ENCODE measurements around the gene GSTT2.
"Not testable (repeated sequence)": the region's sequence is repeated elsewhere in the genome, so short reads cannot be mapped to it uniquely, and the experiment has no call there.

Gene GSTT2

DNA sequence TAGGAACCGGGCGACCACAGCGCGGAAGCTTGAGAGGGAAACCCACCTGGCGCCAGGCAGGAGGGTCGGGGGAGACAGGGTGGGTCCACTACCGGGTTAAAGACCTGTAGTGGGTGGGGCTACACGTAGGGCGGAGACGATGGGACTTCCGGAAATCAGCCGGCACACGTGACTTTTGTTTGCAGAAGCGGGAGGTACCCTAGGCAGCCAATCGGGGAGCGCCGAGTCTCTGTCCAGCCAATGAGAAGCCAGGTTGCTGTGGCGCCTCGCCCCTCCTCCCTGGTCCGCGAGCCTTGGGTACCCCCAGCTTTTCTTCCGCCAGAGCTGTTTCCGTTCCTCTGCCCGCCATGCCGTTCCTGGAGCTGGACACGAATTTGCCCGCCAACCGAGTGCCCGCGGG is 13.4 kb upstream of the GSTT2 start, which contains the start of gene DDTL:
DDTL (plus strand) TSS at position 321 of the 400 bp plus-strand sequence; CDS start at position 348, 27 bp downstream.
- Mint-ChIP-seq H3K4me1 (peaks cover 22% of the 10 kb centered on the region), H3K36me3 (peaks cover 24% of the 10 kb centered on the region)
- H3K27ac Mint-ChIP-seq, H3K4me3 Mint-ChIP-seq, H3K27me3 Mint-ChIP-seq, H3K9me3 Mint-ChIP-seq: not testable (repeated sequence)
- ATAC-seq = peak; percentile 98

DNA sequence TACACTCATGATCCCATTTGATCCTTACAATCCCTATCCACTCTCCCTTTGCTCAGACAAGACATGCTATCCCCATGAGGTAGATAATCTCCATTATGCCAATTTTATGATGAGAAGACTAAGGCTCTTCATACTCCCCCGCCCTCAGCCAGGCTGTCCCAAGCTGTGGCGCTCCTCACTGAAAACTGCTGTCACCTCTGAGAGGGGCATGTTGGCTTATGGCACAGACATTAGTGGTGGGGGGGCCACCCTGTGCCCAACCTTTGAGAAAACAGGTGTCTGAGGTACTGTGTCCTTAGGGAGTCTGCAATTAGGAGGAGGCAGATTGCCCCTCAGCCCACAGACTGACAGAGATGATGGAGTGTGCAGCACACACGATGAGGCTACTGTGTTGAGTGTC is 10.9 kb upstream of the GSTT2 start:
- H3K27me3 Mint-ChIP-seq = no peaks in the 10 kb centered on the region
- H3K4me3 Mint-ChIP-seq = no peak overlapping the region
- no peak for ATAC-seq
- H3K4me1 Mint-ChIP-seq = peaks cover 27% of the 10 kb centered on the region
- peaks cover 29% of the 10 kb centered on the region for H3K36me3 Mint-ChIP-seq
- H3K9me3 Mint-ChIP-seq = no peaks in the 10 kb centered on the region
- H3K27ac Mint-ChIP-seq = no peak overlapping the region

DNA sequence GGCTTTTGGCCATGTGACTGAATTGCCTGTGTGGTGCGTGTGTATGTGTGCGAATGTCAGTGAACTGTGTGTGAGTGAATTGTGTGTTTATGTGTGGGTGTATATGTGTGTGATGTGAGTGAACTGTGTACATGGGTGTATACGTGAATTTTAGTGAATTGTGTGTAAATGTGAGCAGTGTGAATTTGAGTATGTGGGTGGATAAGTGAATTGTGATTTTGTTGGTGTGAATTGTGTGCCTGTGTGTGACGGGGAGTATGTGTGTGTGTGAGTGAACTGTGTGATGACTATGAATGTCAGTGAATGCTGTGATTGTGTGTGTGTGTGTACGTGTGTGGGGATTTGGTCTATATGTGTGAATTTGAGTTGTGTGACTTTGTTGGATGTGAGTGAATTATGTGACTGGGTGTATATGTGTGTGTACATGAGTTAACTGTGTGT is 9.7 kb upstream of the GSTT2 start:
- Mint-ChIP-seq H3K36me3 (peaks cover 29% of the 10 kb centered on the region), H3K27ac (no peak overlapping the region), H3K27me3 (no peaks in the 10 kb centered on the region), H3K9me3 (no peaks in the 10 kb centered on the region), H3K4me1 (peaks cover 27% of the 10 kb centered on the region), H3K4me3 (no peak overlapping the region)
- no peak for ATAC-seq

DNA sequence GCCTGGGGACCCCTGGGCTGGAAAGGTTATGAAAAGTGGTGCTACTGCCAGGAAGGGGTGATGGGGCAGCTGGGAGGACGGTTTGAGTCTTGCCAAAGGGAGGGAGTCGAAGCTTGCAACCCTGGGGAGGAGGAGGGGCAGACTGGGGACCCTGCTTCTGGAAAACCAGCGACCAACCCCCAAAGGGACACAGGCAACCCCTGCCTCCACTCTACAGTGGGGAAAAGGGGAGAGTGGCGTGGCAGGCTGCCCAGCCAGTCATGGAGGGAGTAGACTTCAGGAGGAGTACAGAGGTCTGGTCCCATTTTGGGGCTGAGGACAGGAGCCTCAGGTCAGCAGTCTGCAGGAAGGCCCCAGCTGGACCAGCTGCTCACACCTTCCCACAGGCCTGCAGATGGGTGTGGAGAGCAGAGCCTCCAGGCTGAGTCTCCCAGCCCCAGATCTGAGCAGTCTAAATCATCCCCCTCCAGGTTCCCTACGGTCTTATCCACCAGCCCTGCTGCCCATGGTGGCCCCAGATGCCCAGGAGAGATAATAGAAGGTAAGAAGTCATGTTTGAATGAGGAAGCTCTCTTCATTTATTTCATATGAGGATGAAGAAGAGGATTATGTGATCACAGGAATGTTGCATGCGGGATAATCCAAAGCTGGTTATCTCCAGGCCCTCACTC is 9.0 kb upstream of the GSTT2 start:
- Mint-ChIP-seq H3K27me3 (no peaks in the 10 kb centered on the region), H3K4me3 (no peak overlapping the region), H3K27ac (no peak overlapping the region), H3K9me3 (no peaks in the 10 kb centered on the region), H3K4me1 (peaks cover 27% of the 10 kb centered on the region), H3K36me3 (peaks cover 29% of the 10 kb centered on the region)
- ATAC-seq = no peak

DNA sequence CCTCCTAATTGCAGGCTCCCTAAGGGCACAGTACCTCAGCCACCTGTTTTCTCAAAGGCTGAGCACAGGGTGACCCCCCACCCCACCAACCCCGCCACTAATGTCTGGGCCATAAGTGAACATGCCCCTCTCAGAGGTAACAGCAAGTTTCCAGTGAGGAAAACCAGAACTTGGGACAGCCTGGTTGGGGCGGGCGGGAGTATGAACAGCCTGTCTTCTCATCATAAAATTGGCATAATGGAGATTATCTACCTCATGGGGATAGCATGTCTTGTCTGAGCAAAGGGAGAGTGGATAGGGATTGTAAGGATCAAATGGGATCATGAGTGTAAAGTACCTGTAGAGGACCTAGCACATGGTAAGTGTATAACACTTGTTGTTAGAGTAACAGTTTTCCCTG is 8.0 kb upstream of the GSTT2 start:
- not testable (repeated sequence) for H3K27me3 Mint-ChIP-seq, ATAC-seq, H3K9me3 Mint-ChIP-seq, H3K27ac Mint-ChIP-seq, H3K4me3 Mint-ChIP-seq
- H3K36me3 Mint-ChIP-seq = peaks cover 29% of the 10 kb centered on the region
- H3K4me1 Mint-ChIP-seq = peaks cover 27% of the 10 kb centered on the region

DNA sequence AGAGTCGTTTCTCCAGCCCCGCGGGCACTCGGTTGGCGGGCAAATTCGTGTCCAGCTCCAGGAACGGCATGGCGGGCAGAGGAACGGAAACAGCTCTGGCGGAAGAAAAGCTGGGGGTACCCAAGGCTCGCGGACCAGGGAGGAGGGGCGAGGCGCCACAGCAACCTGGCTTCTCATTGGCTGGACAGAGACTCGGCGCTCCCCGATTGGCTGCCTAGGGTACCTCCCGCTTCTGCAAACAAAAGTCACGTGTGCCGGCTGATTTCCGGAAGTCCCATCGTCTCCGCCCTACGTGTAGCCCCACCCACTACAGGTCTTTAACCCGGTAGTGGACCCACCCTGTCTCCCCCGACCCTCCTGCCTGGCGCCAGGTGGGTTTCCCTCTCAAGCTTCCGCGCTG is 5.6 kb upstream of the GSTT2 start, which contains the start of gene DDT:
DDT (minus strand) TSS at position 97 of the 400 bp plus-strand sequence; CDS start at position 70, 27 bp downstream.
- not testable (repeated sequence) for H3K27ac Mint-ChIP-seq, H3K9me3 Mint-ChIP-seq, H3K4me3 Mint-ChIP-seq, H3K27me3 Mint-ChIP-seq
- peaks cover 23% of the 10 kb centered on the region for H3K4me1 Mint-ChIP-seq
- peak; percentile 98 for ATAC-seq
- peaks cover 25% of the 10 kb centered on the region for H3K36me3 Mint-ChIP-seq

DNA sequence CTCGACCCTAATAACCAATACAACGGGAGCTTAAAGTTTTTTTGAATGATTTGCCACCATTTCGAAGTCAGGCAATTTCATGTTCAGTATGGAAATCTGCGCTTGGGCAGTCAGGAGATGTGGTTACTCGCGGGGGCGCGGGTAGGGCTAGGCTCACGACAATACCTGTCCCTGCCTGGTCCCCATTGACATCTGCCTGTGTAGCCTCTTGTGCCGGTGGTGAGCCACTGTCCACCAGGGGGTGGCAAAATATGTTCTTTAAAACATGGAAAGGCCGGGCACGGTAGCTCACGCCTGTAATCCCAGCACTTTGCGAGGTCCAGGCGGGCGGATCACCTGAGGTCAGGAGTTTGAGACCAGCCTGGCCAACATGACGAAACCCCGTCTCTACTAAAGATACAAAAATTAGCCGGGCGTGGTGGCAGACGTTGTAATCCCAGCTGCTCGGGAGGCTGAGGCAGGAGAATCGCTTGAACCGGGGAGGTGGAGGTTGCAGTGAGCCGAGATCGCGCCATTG is 5.0 kb upstream of the GSTT2 start:
- H3K4me3 Mint-ChIP-seq, H3K27ac Mint-ChIP-seq, H3K9me3 Mint-ChIP-seq, H3K27me3 Mint-ChIP-seq: not testable (repeated sequence)
- peaks cover 20% of the 10 kb centered on the region for H3K36me3 Mint-ChIP-seq
- peak; percentile 72 for ATAC-seq
- H3K4me1 Mint-ChIP-seq = peaks cover 22% of the 10 kb centered on the region

DNA sequence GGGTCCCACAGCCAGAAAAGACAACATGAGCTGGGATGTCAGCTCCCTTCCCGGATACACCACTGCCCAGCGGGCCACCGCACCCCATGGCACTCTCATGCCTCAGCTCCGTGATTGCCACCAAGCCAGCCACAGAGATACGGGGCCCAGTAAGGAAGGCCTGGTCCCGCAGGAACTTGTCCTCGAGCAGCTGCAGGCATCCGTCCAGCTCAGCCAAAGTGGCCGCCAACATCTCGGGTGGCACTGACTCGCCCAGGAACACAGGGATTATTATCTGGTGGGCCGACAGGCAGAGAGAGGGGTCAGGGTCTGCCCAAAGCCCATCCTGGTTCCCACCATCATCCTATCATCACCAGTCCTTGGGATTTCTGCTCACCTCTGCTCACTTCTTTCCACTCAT is 2.6 kb upstream of the GSTT2 start:
- not testable (repeated sequence) for H3K36me3 Mint-ChIP-seq, H3K27me3 Mint-ChIP-seq, H3K4me1 Mint-ChIP-seq, H3K9me3 Mint-ChIP-seq, H3K4me3 Mint-ChIP-seq, ATAC-seq, H3K27ac Mint-ChIP-seq

DNA sequence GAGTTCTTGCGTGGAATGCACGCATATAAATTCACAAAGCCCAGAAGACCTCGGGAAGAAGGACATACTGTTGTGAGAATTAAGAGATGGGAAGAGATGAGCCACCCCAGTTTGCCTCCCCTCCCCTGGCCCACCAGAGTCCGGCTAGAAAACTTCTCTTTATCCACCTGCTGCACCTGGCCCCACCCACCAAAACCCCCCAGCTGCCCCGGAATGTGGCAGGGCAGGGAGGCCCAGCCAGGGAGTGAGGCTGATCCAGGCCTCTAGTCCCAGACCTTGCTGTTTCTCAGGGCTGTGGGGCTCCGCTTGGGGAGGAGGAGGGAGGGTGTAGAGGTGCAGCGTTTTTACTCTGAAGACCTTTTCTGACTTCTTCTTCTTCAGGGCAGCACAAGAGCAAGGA is 633 bp downstream of the GSTT2 start:
- ATAC-seq = not testable (repeated sequence)

DNA sequence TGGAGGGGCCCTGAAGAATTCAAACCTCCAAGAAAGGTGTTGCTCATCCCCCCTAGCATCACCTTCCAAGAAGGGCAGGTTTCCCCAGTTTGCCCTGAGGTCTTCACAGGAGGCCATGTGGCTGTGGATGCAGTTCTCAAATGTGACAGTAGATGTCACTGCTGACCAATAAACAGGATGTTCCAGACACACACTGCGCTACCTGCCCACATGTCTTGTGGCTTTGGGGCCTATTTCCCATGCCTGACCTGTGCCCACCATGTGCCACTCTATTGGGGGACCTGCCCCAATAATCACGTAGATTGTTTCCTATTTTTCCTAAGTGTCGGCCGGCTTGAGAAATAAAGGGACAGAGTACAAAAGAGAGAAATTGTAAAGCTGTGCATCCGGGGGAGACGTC is 4.5 kb downstream of the GSTT2 start:
- Mint-ChIP-seq H3K4me3 (no peak overlapping the region), H3K4me1 (peaks cover 5% of the 10 kb centered on the region), H3K27me3 (no peaks in the 10 kb centered on the region), H3K27ac (no peak overlapping the region), H3K36me3 (no peaks in the 10 kb centered on the region), H3K9me3 (no peaks in the 10 kb centered on the region)
- peak; percentile 69 for ATAC-seq

More for the DNA sequence above, 633 bp downstream of the GSTT2 start:
- not testable (repeated sequence) for H3K27ac Mint-ChIP-seq, H3K36me3 Mint-ChIP-seq, H3K27me3 Mint-ChIP-seq, H3K9me3 Mint-ChIP-seq, H3K4me1 Mint-ChIP-seq, H3K4me3 Mint-ChIP-seq

DNA sequence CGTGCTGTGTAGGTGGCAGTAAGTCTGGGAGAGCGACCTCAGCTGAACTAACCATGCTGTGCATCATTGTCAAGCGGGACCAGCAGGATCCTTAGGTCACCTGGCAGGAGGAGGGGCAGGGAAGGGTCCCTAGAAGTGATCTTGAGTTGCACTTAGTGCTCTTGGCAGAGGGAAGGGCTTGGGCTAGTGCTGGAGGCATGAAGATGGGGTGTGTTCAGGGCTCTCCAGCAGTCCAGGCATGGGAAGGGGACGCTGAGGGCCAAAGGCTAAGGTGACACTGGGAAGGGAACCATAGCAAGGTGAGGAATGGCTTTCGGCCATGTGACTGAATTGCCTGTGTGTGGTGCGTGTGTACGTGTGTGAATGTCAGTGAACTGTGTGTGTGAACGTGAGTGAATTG is 6.2 kb downstream of the GSTT2 start:
- not testable (repeated sequence) for ATAC-seq

DNA sequence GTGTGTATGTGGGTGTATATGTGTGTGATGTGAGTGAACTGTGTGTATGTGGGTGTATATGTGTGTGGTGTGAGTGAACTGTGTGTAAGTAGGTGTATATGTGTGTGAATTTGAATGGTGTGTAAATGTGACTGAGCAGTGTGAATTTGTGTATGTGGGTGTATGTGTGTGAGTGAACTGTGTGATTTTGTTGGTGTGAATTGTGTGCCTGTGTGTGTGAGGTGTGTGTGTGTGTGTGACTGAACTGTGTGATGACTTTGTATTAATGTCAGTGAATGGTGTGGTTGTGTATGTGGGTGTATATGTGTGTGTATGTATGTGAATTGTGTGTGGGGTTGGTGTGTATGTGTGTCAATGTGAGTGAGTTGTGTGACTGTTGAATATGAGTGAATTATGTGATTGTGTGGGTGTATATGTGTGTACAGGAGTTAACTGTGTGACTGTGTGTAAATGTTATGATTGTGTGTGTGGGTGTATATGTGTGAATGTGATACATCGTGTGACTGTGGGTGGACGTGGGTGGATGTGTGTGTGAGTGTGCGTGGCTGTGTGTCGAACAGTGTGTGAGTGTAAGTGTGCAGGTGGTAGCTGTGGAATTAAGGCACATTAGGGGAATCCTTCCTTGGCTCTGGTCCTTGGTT is 6.7 kb downstream of the GSTT2 start:
- ATAC-seq, H3K27me3 Mint-ChIP-seq, H3K4me1 Mint-ChIP-seq, H3K36me3 Mint-ChIP-seq, H3K9me3 Mint-ChIP-seq, H3K27ac Mint-ChIP-seq, H3K4me3 Mint-ChIP-seq: not testable (repeated sequence)

More for the DNA sequence above, 6.2 kb downstream of the GSTT2 start:
- not testable (repeated sequence) for H3K27me3 Mint-ChIP-seq, H3K9me3 Mint-ChIP-seq, H3K36me3 Mint-ChIP-seq, H3K4me3 Mint-ChIP-seq, H3K27ac Mint-ChIP-seq, H3K4me1 Mint-ChIP-seq

DNA sequence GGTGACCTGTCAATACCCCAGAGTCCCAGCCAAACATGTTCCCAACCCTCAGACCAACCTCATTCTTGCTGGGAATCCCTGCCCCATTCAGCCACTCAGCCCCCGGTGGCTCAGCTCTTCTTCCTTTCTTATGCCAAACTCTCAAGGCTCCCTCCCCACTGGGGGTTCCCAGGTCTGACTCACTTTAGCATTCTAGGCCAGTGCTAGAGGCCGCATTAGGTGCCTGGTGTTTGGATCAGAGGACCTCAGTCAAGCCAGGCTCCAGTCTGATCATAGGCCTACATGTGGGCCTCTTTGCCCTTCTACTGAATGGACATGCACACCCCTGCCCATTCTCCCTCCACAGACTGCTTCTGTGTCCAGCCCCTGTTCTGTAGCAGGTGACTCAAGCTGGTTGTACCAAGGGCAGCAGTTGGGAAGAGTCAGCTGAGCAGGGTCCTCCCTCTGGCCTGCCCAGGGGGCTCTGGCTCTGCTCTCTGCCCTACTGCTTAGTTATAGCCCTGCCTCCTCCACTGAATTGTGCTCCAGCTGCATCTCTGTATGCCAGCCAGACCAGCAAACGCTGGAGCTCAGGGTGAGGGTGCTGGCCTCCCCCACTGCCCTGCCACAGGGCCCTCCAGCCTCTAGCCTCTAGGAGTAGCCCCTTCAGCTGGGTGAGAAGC is 9.8 kb downstream of the GSTT2 start:
- not testable (repeated sequence) for H3K9me3 Mint-ChIP-seq, ATAC-seq, H3K4me1 Mint-ChIP-seq, H3K27ac Mint-ChIP-seq, H3K27me3 Mint-ChIP-seq, H3K36me3 Mint-ChIP-seq, H3K4me3 Mint-ChIP-seq

DNA sequence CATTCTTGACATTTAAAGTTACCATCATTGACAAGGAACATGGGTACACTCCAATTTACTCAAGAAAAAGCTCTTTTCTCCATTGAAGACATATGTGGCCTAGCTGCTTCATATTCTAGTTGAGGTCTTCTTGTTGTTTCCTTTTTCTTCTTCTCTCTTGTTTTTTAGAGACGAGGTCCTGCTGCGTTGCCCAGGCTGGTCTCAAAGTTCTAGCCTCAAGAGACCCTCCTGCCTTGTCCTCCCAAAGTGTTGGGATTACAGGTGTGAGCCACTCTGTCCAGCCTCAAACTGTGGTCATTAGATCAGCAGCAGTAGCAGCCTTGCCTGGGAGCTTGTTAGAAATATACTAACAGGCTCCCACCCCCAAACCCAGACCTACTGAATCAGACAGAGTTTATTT is 13.1 kb downstream of the GSTT2 start:
- not testable (repeated sequence) for H3K27me3 Mint-ChIP-seq, H3K27ac Mint-ChIP-seq, H3K36me3 Mint-ChIP-seq, H3K4me3 Mint-ChIP-seq, H3K9me3 Mint-ChIP-seq, H3K4me1 Mint-ChIP-seq, ATAC-seq

DNA sequence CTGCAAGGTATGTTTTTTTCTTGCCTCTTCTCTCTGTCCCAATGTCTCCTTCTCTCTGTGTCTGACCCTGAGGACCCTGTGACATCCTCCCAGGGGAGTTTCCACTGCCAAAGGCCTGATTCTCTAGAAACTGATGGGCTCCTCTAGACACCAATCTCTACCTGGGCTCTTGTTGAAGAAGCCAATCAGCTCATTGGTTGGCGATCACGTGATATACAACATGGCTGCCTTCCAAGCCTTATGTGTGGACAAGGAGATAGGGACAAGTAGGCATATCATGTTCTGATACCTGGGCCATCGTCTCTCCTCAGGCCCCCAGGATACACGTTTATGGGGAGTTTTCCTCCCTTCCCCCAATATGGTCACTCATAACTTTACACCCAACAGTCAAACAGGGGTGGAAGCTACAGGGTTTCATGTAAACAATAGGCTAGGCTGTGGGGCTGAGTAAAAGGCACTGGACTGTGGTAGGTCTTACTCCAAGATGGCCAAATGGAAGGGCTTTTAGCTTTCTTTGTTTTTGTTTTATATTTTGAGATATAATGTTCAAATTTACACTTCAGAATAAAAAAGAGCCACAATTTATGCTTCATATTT is 13.7 kb downstream of the GSTT2 start:
- H3K27me3 Mint-ChIP-seq, H3K9me3 Mint-ChIP-seq, ATAC-seq, H3K27ac Mint-ChIP-seq, H3K4me3 Mint-ChIP-seq, H3K36me3 Mint-ChIP-seq, H3K4me1 Mint-ChIP-seq: not testable (repeated sequence)
